Gastroesophageal sphincter (tissue), 4 donors: ENCODE results near the gene PRKG1. TPM values are rescaled to one million over a fixed set of nuclear protein-coding genes. Genes with fewer than 3 reads are reported as not detected.

Experiments used
- ATAC-seq: fragments of 150-250 bp; one replicate; pipeline ENCODE4 v1.9.1; 2016; ENCODE audit warnings: mild to moderate bottlenecking, moderate library complexity
- H3K27ac ChIP-seq, 4 donors: fragments of 200-600 bp; sonication (generic) in 3 of 4; 1 replicate in 3 of 4; 2 replicates in 1 of 4; pipeline ENCODE4 v1.5.1; 2016 to 2019
- H3K27me3 ChIP-seq: fragments of 200-600 bp; sonication (generic); one replicate; pipeline ENCODE4 v1.5.1; 2019
- H3K36me3 ChIP-seq, 2 donors: fragments of 200-600 bp; sonication (generic); one replicate each; pipeline ENCODE4 v1.5.1; 2019; ENCODE audit warnings: control low read depth in 1 of 2
- H3K4me1 ChIP-seq, 3 donors: fragments of 200-600 bp; sonication (generic); 1 replicate in 2 of 3; 2 replicates in 1 of 3; pipeline ENCODE4 v1.5.1; 2016 to 2019; ENCODE audit warnings: control low read depth in 2 of 3
- H3K4me3 ChIP-seq, 2 donors: fragments of 200-600 bp; sonication (generic); one replicate each; pipeline ENCODE4 v1.5.1; 2019; ENCODE audit warnings: mild to moderate bottlenecking in 1 of 2, moderate library complexity in 1 of 2
- H3K9me3 ChIP-seq, 3 donors: fragments of 200-600 bp; sonication (generic); one replicate each; pipeline ENCODE4 v1.5.1; 2017 to 2019; ENCODE audit warnings: control low read depth in 2 of 3
- CTCF ChIP-seq, 4 experiments: fragments of 200-600 bp in 2 of 4; fragments of 450-650 bp in 2 of 4; sonication (generic) in 1 of 4; IDR thresholded peaks; one replicate each; pipeline ENCODE4 v1.5.1; 2017 to 2019; ENCODE audit warnings: antibody characterized with exemption in 4 of 4, mild to moderate bottlenecking in 2 of 4, moderate library complexity in 2 of 4
- EP300 ChIP-seq: sonication (generic); formaldehyde crosslinking; IDR thresholded peaks from one replicate; pipeline ENCODE4 v1.6.1; 2017; ENCODE audit warnings: antibody characterized with exemption, mild to moderate bottlenecking
- POLR2A ChIP-seq, 2 donors: fragments of 450-650 bp; IDR thresholded peaks; one replicate each; pipeline ENCODE4 v1.6.1; 2017; ENCODE audit warnings: antibody characterized with exemption in 2 of 2, mild to moderate bottlenecking in 2 of 2, moderate library complexity in 1 of 2
- POLR2AphosphoS5 ChIP-seq: sonication (generic); formaldehyde crosslinking; IDR thresholded peaks from one replicate; pipeline ENCODE4 v1.6.1; 2017; ENCODE audit warnings: antibody characterized with exemption
- WGBS, 2 donors: methylation state at CpG; one replicate each; pipeline ENCODE4 v1.1.5; 2018; ENCODE audit warnings: low coverage in 1 of 2; 5-methylcytosine and 5-hydroxymethylcytosine counted together
- total RNA-seq, 4 donors: library from RNA; depleted of rRNA; stranded (reverse); fragments of >200 nt; gene quantifications; one replicate each; pipeline ENCODE4 v1.1.0, GENCODE V29; 2016

PRKG1 gene
- total RNA-seq, 4 donors from 2014 or later, result 27.5 to 73.2 (median 39.2) TPM

- TF ChIP-seq POLR2A (IDR thresholded peaks at IDR 0.05) (no peak), EP300 (no peak), CTCF (IDR thresholded peaks at IDR 0.05) (no peak), POLR2AphosphoS5 (no peak)
- Histone ChIP-seq H3K4me1 (peaks cover 0 to 22% (median 0%) of the 10 kb centered on the region in 3 donors), H3K4me3 (no peak overlapping the region), H3K36me3 (no peaks in the 10 kb centered on the region), H3K27ac (no peak overlapping the region), H3K27me3 (no peaks in the 10 kb centered on the region), H3K9me3 (no peaks in the 10 kb centered on the region)
- ATAC-seq, result no peak
- WGBS, 2 donors, result 67 to 92% methylated on average over 1 of the region's 1 CpG
Observed at GRCh38 chr10:51119441-51119840, 45.2 kb downstream of the PRKG1 start.

DNA sequence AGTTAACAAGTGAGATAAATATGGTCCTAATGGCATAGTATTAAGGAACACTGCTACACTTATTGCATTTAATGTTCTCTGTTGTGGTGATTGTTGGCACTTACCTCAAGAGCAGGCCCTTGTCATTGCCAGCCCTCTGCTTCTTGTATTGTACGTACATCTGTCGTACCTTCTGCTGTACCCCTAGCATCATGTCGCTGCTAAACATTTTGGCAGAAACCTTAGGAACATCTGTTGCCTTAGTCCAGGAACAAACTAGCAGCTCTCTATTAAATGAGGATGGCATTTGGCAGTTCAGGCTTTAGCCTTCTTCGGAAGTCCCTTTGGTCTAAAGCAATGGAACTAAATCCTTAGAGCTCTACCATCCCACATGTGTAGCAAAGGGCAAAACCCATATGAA, 47.6 kb downstream of the PRKG1 start:
- ATAC-seq, result no peak
- peaks cover 0 to 22% (median 0%) of the 10 kb centered on the region in 3 donors for H3K4me1 ChIP-seq
- 90 to 100% methylated on average over 2 to 4 of the region's 4 CpGs for WGBS, 2 donors
- TF ChIP-seq POLR2A (IDR thresholded peaks at IDR 0.05), result no peak
- no peak for TF ChIP-seq POLR2AphosphoS5
- no peak for TF ChIP-seq EP300
- no peak for TF ChIP-seq CTCF (IDR thresholded peaks at IDR 0.05)
- no peak overlapping the region for H3K27ac ChIP-seq
- H3K27me3 ChIP-seq, result no peaks in the 10 kb centered on the region
- H3K4me3 ChIP-seq, result no peak overlapping the region
- no peaks in the 10 kb centered on the region for H3K36me3 ChIP-seq
- no peaks in the 10 kb centered on the region for H3K9me3 ChIP-seq

DNA sequence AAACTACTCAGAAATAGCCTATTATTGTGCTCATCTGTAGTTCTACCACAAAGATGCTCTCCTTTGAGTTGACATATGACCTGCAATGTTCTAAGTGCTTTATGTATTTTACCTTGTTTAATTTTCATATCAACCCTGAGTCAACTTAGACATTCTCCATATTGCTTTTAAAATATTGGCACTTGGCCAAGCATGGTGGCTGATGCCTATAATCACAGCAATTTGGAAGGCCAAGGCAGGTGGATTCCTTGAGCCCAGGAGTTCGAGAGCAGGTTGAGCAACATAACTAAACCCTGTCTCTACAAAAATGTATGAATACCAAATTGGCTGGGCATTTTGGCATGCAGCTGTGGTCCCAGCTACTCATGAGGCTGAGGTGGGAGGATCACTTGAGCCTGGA, 50.6 kb downstream of the PRKG1 start:
- Histone ChIP-seq H3K4me1 (no peaks in the 10 kb centered on the region), H3K9me3 (no peaks in the 10 kb centered on the region), H3K27ac (no peak overlapping the region), H3K27me3 (no peaks in the 10 kb centered on the region), H3K36me3 (no peaks in the 10 kb centered on the region), H3K4me3 (no peak overlapping the region)
- TF ChIP-seq POLR2AphosphoS5 (no peak), POLR2A (IDR thresholded peaks at IDR 0.05) (no peak), CTCF (IDR thresholded peaks at IDR 0.05) (no peak), EP300 (no peak)
- ATAC-seq, result no peak
- 100% methylated on average over 1 of the region's 1 CpG for WGBS, 2 donors

GRCh38 chr10:51125518-51125917, 51.2 kb downstream of the PRKG1 start:
- H3K9me3 ChIP-seq, result no peaks in the 10 kb centered on the region
- TF ChIP-seq CTCF (IDR thresholded peaks at IDR 0.05), result no peak
- no peak for TF ChIP-seq EP300
- no peak for TF ChIP-seq POLR2A (IDR thresholded peaks at IDR 0.05)
- no peak for TF ChIP-seq POLR2AphosphoS5
- no peaks in the 10 kb centered on the region for H3K36me3 ChIP-seq
- 97 to 100% methylated on average over 1 to 2 of the region's 2 CpGs for WGBS, 2 donors
- no peak for ATAC-seq
- no peak overlapping the region for H3K4me3 ChIP-seq
- H3K27ac ChIP-seq, result no peak overlapping the region
- H3K27me3 ChIP-seq, result no peaks in the 10 kb centered on the region
- no peaks in the 10 kb centered on the region for H3K4me1 ChIP-seq

DNA sequence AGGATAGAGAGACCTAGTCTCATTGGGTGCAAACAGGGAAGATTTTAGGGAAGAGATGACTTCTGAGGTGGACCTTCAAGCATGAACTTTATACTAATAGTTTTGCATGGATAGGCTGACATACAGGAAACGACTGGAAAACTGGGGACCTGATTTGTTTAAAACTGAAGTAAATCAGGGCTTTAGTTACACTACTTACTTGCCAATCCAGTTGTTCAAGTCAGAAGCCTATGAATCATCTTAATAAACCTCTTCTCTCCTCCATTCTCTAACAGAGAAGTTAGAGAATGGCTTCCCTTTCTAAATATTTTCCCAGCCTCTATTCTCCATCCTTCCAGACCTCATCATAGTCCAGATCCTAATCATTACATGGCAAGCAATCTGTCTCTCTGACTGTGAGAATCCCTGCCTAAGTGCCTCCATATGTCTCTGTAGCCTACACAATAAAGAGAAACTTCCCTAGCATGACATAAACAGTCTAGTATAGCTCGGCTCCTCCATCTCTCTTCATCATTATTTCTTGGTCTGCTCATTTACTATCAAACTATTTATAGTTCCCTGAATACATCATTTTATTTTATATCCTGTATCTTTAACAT, 55.8 kb downstream of the PRKG1 start:
- TF ChIP-seq POLR2A (IDR thresholded peaks at IDR 0.05), result no peak
- TF ChIP-seq POLR2AphosphoS5, result no peak
- no peak for TF ChIP-seq EP300
- no peak for TF ChIP-seq CTCF (IDR thresholded peaks at IDR 0.05)
- Histone ChIP-seq H3K4me1 (no peaks in the 10 kb centered on the region), H3K9me3 (no peaks in the 10 kb centered on the region), H3K27ac (no peak overlapping the region), H3K4me3 (no peak overlapping the region), H3K36me3 (no peaks in the 10 kb centered on the region), H3K27me3 (no peaks in the 10 kb centered on the region)
- ATAC-seq, result no peak
- WGBS, 2 donors, result 75 to 80% methylated on average over 2 of the region's 2 CpGs
